Kidney (tissue), 14 donors: Measurements from ENCODE around the gene TRIO. TPM values are rescaled to one million over a fixed set of nuclear protein-coding genes. Genes with fewer than 3 reads are reported as not detected.

Source experiments
- DNase-seq, 5 donors: peaks; one replicate each; pipeline ENCODE4 v3.0.0-alpha.2; 2013 to 2020
- FAIRE-seq: peaks from 2 replicates; lab custom pipeline; 2012; peaks lifted over from hg19 to GRCh38; lab: Jason Lieb, UNC
- H3K27ac ChIP-seq, 2 donors: one replicate each; pipeline ENCODE4 v1.7.0; 2013; ENCODE audit warnings: low read depth in 2 of 2, low read length in 2 of 2, inconsistent platforms in 1 of 2
- H3K27me3 ChIP-seq: one replicate; pipeline ENCODE4 v1.7.1; 2013; ENCODE audit warnings: low read length, inconsistent platforms; ENCODE audit not compliant: control insufficient read depth, insufficient read depth
- H3K36me3 ChIP-seq, 3 donors: one replicate each; pipeline versions ENCODE4 v1.7.0 to v1.7.1; 2013; ENCODE audit warnings: low read length in 3 of 3, control low read depth in 1 of 3, inconsistent platforms in 1 of 3; ENCODE audit not compliant: insufficient read depth in 3 of 3, control insufficient read depth in 2 of 3
- H3K4me1 ChIP-seq, 3 donors: one replicate each; pipeline versions ENCODE4 v1.7.0 to v1.7.1; 2013; ENCODE audit warnings: low read length in 3 of 3, inconsistent platforms in 1 of 3, low read depth in 1 of 3; ENCODE audit not compliant: control insufficient read depth in 2 of 3, insufficient read depth in 2 of 3
- H3K4me3 ChIP-seq, 3 donors: one replicate each; pipeline versions ENCODE4 v1.7.0 to v1.8.1; 2013; ENCODE audit warnings: low read length in 3 of 3, control low read depth in 1 of 3, inconsistent platforms in 1 of 3
- H3K9ac ChIP-seq, 3 donors: one replicate each; pipeline versions ENCODE4 v1.7.0 to v1.7.1; 2013; ENCODE audit warnings: low read length in 3 of 3, control low read depth in 1 of 3, inconsistent platforms in 1 of 3
- H3K9me3 ChIP-seq, 3 donors: one replicate each; pipeline versions ENCODE4 v1.7.0 to v1.7.1; 2013; ENCODE audit warnings: low read length in 3 of 3, control low read depth in 1 of 3, inconsistent platforms in 1 of 3; ENCODE audit not compliant: control insufficient read depth in 2 of 3, insufficient read depth in 1 of 3
- intact Hi-C: fragments of 100-400 bp; cut with DNase I; formaldehyde crosslinking; loops from one replicate; pipeline ENCODE4 v1.11.1; 2022
- polyA plus RNA-seq: library from polyadenylated mRNA; stranded (reverse); fragments of 350-450 nt; fragmentation: Illumina TruSeq; extraction: RNeasy Lipid Tissue Mini Kit (QIAGEN cat#74804); gene quantifications from one replicate; pipeline ENCODE4 v1.2.3, GENCODE V29; 2014; ENCODE audit warnings: low read depth, low replicate concordance; ENCODE audit not compliant: insufficient read depth
- total RNA-seq: library from RNA; stranded (reverse); fragmentation: NEBNext Ultra II Directional; extraction: Animal tissue kit (Norgen Biotek cat#: 25700); gene quantifications from one replicate; pipeline ENCODE4 v1.2.1, GENCODE V29; 2021
- TF ChIP-seq, protein P1 (sequence below): IDR thresholded peaks from 3 replicates; pipeline ENCODE4 v1.5.1; 2012; ENCODE audit warnings: mild to moderate bottlenecking, moderate library complexity, borderline replicate concordance; ENCODE audit not compliant: insufficient read depth; ENCODE audit errors: extremely low read depth
- donor health status: control.
- donor health status: control.
- donor health status: control.
- donor health status: control.
- donor health status: control.
- donor health status: DM: yes; HTN: yes; CAD: no.
- donor health status: Normal renal cell carcinoma (clear cell type).

The TRIO gene
- total and polyA plus RNA-seq, 2 donors from 2014 or later: 9.5 to 149 TPM

- no peak for FAIRE-seq
- peaks cover 9 to 41% (median 12%) of the 10 kb centered on the region in 3 donors for H3K36me3 ChIP-seq
- TF ChIP-seq, protein P1, sequence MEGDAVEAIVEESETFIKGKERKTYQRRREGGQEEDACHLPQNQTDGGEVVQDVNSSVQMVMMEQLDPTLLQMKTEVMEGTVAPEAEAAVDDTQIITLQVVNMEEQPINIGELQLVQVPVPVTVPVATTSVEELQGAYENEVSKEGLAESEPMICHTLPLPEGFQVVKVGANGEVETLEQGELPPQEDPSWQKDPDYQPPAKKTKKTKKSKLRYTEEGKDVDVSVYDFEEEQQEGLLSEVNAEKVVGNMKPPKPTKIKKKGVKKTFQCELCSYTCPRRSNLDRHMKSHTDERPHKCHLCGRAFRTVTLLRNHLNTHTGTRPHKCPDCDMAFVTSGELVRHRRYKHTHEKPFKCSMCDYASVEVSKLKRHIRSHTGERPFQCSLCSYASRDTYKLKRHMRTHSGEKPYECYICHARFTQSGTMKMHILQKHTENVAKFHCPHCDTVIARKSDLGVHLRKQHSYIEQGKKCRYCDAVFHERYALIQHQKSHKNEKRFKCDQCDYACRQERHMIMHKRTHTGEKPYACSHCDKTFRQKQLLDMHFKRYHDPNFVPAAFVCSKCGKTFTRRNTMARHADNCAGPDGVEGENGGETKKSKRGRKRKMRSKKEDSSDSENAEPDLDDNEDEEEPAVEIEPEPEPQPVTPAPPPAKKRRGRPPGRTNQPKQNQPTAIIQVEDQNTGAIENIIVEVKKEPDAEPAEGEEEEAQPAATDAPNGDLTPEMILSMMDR: no peak
- H3K9ac ChIP-seq: no peak overlapping the region
- H3K9me3 ChIP-seq: no peaks in the 10 kb centered on the region
- H3K27ac ChIP-seq: no peak overlapping the region
- no peaks in the 10 kb centered on the region for H3K4me1 ChIP-seq
- intact Hi-C loops: no loop called here
- no peaks in the 10 kb centered on the region for H3K27me3 ChIP-seq
- DNase-seq: no peak
- H3K4me3 ChIP-seq: no peak overlapping the region
Measured at GRCh38 chr5:14503017-14503680, 360.0 kb downstream of the TRIO start.

DNA sequence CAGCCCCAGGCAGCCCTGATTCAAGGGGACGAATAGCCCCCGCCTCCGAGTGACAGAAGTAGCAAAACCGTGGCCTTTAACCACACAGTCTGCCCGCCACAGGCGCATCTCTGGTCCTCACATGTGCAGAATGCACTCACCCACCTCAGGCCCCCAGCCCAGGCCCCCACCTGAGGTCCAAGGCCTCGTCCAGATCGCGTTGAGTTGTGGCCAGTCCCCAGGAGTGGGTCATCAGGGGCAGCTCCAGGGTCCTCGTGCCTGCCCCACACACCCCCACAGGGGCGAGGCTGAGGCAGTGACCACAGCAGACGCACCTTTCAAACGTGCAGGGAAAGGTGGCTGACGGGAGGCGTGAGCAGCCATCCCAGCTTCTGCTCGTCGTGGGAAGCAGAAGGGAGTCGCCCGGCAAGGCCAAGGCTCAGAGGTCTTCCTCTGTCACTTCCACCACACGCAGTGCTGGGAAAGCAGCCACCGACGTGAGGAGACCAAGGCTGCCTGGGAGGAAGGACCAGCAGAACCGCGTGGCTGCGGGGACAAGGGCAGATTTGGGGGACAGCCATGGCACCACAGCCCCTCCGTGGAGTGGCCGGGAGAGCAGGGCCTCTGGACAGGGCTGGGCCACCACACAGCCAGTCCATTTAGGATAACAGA, 360.7 kb downstream of the TRIO start:
- TF ChIP-seq, protein P1: no peak
- H3K36me3 ChIP-seq: peaks cover 6 to 34% (median 8%) of the 10 kb centered on the region in 3 donors
- intact Hi-C loops: no loop called here

DNA sequence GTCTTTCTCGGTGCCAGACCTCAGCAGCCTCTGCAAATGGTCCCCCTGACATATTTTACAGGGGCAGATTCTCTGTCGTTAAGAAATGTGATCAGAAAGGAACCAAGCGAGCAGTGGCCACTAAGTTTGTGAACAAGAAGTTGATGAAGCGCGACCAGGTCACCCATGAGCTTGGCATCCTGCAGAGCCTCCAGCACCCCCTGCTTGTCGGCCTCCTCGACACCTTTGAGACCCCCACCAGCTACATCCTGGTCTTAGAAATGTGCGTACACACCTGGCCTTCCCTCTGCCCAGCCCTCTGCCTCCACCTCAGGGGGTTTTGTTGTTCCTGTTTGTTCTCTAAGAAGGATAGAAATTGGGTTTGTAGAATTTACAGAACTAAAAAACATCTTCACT, 361.2 kb downstream of the TRIO start:
- no peak overlapping the region for H3K4me3 ChIP-seq
- peaks cover 6 to 29% (median 8%) of the 10 kb centered on the region in 3 donors for H3K36me3 ChIP-seq
- H3K9me3 ChIP-seq: no peaks in the 10 kb centered on the region
- H3K9ac ChIP-seq: no peak overlapping the region
- intact Hi-C loops: no loop called here
- no peaks in the 10 kb centered on the region for H3K4me1 ChIP-seq
- DNase-seq (no peak), FAIRE-seq (no peak)
- no peaks in the 10 kb centered on the region for H3K27me3 ChIP-seq
- TF ChIP-seq, protein P1: no peak
- no peak overlapping the region for H3K27ac ChIP-seq

More for the DNA sequence above, 360.7 kb downstream of the TRIO start:
- Histone ChIP-seq H3K27ac (no peak overlapping the region), H3K9ac (no peak overlapping the region), H3K9me3 (no peaks in the 10 kb centered on the region), H3K4me1 (no peaks in the 10 kb centered on the region), H3K4me3 (no peak overlapping the region), H3K27me3 (no peaks in the 10 kb centered on the region)
- DNase-seq (no peak), FAIRE-seq (no peak)
